ENCODE results near the gene GRAMD1B. TPM values are rescaled to one million over a fixed set of nuclear protein-coding genes. Genes with fewer than 3 reads are reported as not detected.

The GRAMD1B gene
- total RNA-seq, 1 donor from 2014 or later, result 8.8 TPM

- Histone ChIP-seq H3K36me3 (ENCODE audit: control insufficient read depth, insufficient read depth, low read length) (no peaks in the 10 kb centered on the region), H3K4me3 (ENCODE audit: low read depth, low read length) (peak overlapping the region; percentile 31), H3K27me3 (ENCODE audit: control insufficient read depth, insufficient read depth, low read length) (no peaks in the 10 kb centered on the region)
- TF ChIP-seq, protein P1, sequence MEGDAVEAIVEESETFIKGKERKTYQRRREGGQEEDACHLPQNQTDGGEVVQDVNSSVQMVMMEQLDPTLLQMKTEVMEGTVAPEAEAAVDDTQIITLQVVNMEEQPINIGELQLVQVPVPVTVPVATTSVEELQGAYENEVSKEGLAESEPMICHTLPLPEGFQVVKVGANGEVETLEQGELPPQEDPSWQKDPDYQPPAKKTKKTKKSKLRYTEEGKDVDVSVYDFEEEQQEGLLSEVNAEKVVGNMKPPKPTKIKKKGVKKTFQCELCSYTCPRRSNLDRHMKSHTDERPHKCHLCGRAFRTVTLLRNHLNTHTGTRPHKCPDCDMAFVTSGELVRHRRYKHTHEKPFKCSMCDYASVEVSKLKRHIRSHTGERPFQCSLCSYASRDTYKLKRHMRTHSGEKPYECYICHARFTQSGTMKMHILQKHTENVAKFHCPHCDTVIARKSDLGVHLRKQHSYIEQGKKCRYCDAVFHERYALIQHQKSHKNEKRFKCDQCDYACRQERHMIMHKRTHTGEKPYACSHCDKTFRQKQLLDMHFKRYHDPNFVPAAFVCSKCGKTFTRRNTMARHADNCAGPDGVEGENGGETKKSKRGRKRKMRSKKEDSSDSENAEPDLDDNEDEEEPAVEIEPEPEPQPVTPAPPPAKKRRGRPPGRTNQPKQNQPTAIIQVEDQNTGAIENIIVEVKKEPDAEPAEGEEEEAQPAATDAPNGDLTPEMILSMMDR (IDR thresholded peaks at IDR 0.05; ENCODE audit: insufficient read depth, low read length, poor library complexity, severe bottlenecking), result no peak
- no peak for DNase-seq (ENCODE audit: low read depth)
Measured at GRCh38 chr11:123560006-123560405, 129.9 kb downstream of the GRAMD1B start.

GRCh38 chr11:123561431-123561800 lies 131.3 kb downstream of the GRAMD1B start:
- Histone ChIP-seq H3K4me3 (ENCODE audit: low read depth, low read length) (no peak overlapping the region), H3K36me3 (ENCODE audit: control insufficient read depth, insufficient read depth, low read length) (no peaks in the 10 kb centered on the region), H3K27me3 (ENCODE audit: control insufficient read depth, insufficient read depth, low read length) (no peaks in the 10 kb centered on the region)
- TF ChIP-seq, protein P1 (IDR thresholded peaks at IDR 0.05; ENCODE audit: insufficient read depth, low read length, poor library complexity, severe bottlenecking), result no peak
- no peak for DNase-seq (ENCODE audit: low read depth)

GRCh38 chr11:123562158-123562557 lies 132.1 kb downstream of the GRAMD1B start:
- Histone ChIP-seq H3K27me3 (ENCODE audit: control insufficient read depth, insufficient read depth, low read length) (no peaks in the 10 kb centered on the region), H3K36me3 (ENCODE audit: control insufficient read depth, insufficient read depth, low read length) (no peaks in the 10 kb centered on the region), H3K4me3 (ENCODE audit: low read depth, low read length) (no peak overlapping the region)
- DNase-seq (ENCODE audit: low read depth), result no peak
- TF ChIP-seq, protein P1 (IDR thresholded peaks at IDR 0.05; ENCODE audit: insufficient read depth, low read length, poor library complexity, severe bottlenecking), result no peak

DNA sequence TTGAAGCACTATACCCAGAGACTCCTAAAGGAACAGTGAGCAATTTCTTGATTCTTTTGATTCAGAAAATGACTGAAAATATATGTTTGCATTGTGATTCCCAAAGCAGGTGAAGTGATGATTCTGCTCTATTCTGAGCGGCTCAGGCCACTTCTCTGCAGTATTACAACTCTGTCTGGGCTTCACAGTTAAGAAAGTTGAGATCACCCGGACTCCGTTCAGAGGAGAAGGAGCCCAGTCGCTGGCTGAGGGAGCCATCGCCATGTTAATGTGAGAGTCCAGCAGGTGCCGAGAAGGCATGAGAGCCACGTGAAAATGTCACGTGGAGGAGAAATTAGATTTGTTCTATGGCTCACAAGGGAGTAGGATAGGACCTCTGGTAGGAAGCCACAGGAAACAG lies 132.8 kb downstream of the GRAMD1B start:
- no peak overlapping the region for H3K4me3 ChIP-seq (ENCODE audit: low read depth, low read length)
- DNase-seq (ENCODE audit: low read depth), result no peak
- no peaks in the 10 kb centered on the region for H3K36me3 ChIP-seq (ENCODE audit: control insufficient read depth, insufficient read depth, low read length)
- no peaks in the 10 kb centered on the region for H3K27me3 ChIP-seq (ENCODE audit: control insufficient read depth, insufficient read depth, low read length)
- TF ChIP-seq, protein P1 (IDR thresholded peaks at IDR 0.05; ENCODE audit: insufficient read depth, low read length, poor library complexity, severe bottlenecking), result no peak

GRCh38 chr11:123564221-123564620 lies 134.2 kb downstream of the GRAMD1B start:
- TF ChIP-seq, protein P1 (IDR thresholded peaks at IDR 0.05; ENCODE audit: insufficient read depth, low read length, poor library complexity, severe bottlenecking), result no peak
- Histone ChIP-seq H3K27me3 (ENCODE audit: control insufficient read depth, insufficient read depth, low read length) (no peaks in the 10 kb centered on the region), H3K4me3 (ENCODE audit: low read depth, low read length) (no peak overlapping the region), H3K36me3 (ENCODE audit: control insufficient read depth, insufficient read depth, low read length) (no peaks in the 10 kb centered on the region)
- no peak for DNase-seq (ENCODE audit: low read depth)

- TF ChIP-seq, protein P1 (IDR thresholded peaks at IDR 0.05; ENCODE audit: insufficient read depth, low read length, poor library complexity, severe bottlenecking), result no peak
- no peaks in the 10 kb centered on the region for H3K27me3 ChIP-seq (ENCODE audit: control insufficient read depth, insufficient read depth, low read length)
- H3K4me3 ChIP-seq (ENCODE audit: low read depth, low read length), result no peak overlapping the region
- no peak for DNase-seq (ENCODE audit: low read depth)
- no peaks in the 10 kb centered on the region for H3K36me3 ChIP-seq (ENCODE audit: control insufficient read depth, insufficient read depth, low read length)
Measured at GRCh38 chr11:123566852-123567251, 136.8 kb downstream of the GRAMD1B start.
